Measurements from ENCODE around the gene DDX50. TPM values are rescaled to one million over a fixed set of nuclear protein-coding genes. Genes with fewer than 3 reads are reported as not detected.
"Not testable (repeated sequence)": the region's sequence is repeated elsewhere in the genome, so short reads cannot be mapped to it uniquely, and the experiment has no call there.

DDX50 gene
- total and polyA plus RNA-seq, 2 donors (not counting 3 experiments of a cell fraction or from before 2014, with no cell fraction given), result 14.8 to 28.2 TPM

GRCh38 chr10:68932860-68933259 is 31.7 kb downstream of the DDX50 start:
- H3K4me2 ChIP-seq (ENCODE audit: insufficient read depth, low read length); H3K9ac ChIP-seq (replicated peaks; ENCODE audit: extremely low read depth, insufficient read depth, low read length); H3K79me2 ChIP-seq (ENCODE audit: control insufficient read depth, insufficient read depth, low read length); FAIRE-seq; H3K9me3 ChIP-seq (replicated peaks; ENCODE audit: control insufficient read depth, insufficient read depth, low read length); dilution Hi-C loops (cut with MboI; ENCODE audit: extremely low pct_ligation_motif_present, low sequenced_read_pairs); BruUV-seq (replicated peaks); H3K36me3 ChIP-seq (ENCODE audit: control insufficient read depth in 2 of 2, extremely low read depth in 1 of 2, insufficient read depth in 2 of 2, low read length in 2 of 2); intact Hi-C loops (cut with micrococcal nuclease); H3K27me3 ChIP-seq (ENCODE audit: control insufficient read depth in 2 of 2, insufficient read depth in 2 of 2, low read length in 2 of 2); CTCF ChIA-PET; H3K4me3 ChIP-seq (replicated peaks in 1 of 3; ENCODE audit: insufficient read depth in 1 of 3, low read depth in 1 of 3, low read length in 3 of 3); H4K20me1 ChIP-seq (replicated peaks; ENCODE audit: control insufficient read depth, extremely low read depth, insufficient read depth, low read length); POLR2A ChIA-PET; H3K27ac ChIP-seq (ENCODE audit: insufficient read depth, low read depth, low read length); H3K4me1 ChIP-seq (ENCODE audit: control insufficient read depth, extremely low read depth, insufficient read depth, low read length); H3K9me1 ChIP-seq (replicated peaks; ENCODE audit: control insufficient read depth, extremely low read depth, insufficient read depth, low read length); H2AFZ ChIP-seq (ENCODE audit: low read depth, low read length); DNase-seq (ENCODE audit: low read depth, low spot score): not testable (repeated sequence)

GRCh38 chr10:68934994-68935393 is 33.9 kb downstream of the DDX50 start:
- H3K36me3 ChIP-seq (ENCODE audit: control insufficient read depth in 2 of 2, extremely low read depth in 1 of 2, insufficient read depth in 2 of 2, low read length in 2 of 2), result peaks cover 4% of the 10 kb centered on the region in 2 experiments
- POLR2A ChIA-PET, result no interaction called here
- no peak for DNase-seq (ENCODE audit: low read depth, low spot score)

More at GRCh38 chr10:68934994-68935393, 33.9 kb downstream of the DDX50 start:
- peaks cover 5% of the 10 kb centered on the region for H3K79me2 ChIP-seq (ENCODE audit: control insufficient read depth, insufficient read depth, low read length)
- intact Hi-C loops (cut with micrococcal nuclease) (no loop called here), dilution Hi-C loops (cut with MboI; ENCODE audit: extremely low pct_ligation_motif_present, low sequenced_read_pairs) (no loop called here)
- H3K4me1 ChIP-seq (ENCODE audit: control insufficient read depth, extremely low read depth, insufficient read depth, low read length), result no peaks in the 10 kb centered on the region
- no peaks in the 10 kb centered on the region for H3K27me3 ChIP-seq (ENCODE audit: control insufficient read depth in 2 of 2, insufficient read depth in 2 of 2, low read length in 2 of 2)
- no peak overlapping the region for H2AFZ ChIP-seq (ENCODE audit: low read depth, low read length)
- no peaks in the 10 kb centered on the region for H3K9me1 ChIP-seq (replicated peaks; ENCODE audit: control insufficient read depth, extremely low read depth, insufficient read depth, low read length)
- no peak overlapping the region for H3K9ac ChIP-seq (replicated peaks; ENCODE audit: extremely low read depth, insufficient read depth, low read length)
- H4K20me1 ChIP-seq (replicated peaks; ENCODE audit: control insufficient read depth, extremely low read depth, insufficient read depth, low read length), result no peaks in the 10 kb centered on the region
- TF ChIP-seq FOS (IDR thresholded peaks at IDR 0.05; ENCODE audit: borderline replicate concordance, insufficient read depth, low read length) (no peak), EZH2 (IDR thresholded peaks at IDR 0.05; ENCODE audit: borderline replicate concordance, low read depth, low read length, severe bottlenecking) (no peak), GATA2 (IDR thresholded peaks at IDR 0.05; ENCODE audit: insufficient read depth, insufficient read length, low read depth, low read length) (no peak), POLR2AphosphoS5 (IDR thresholded peaks at IDR 0.05; ENCODE audit: insufficient read depth, low read depth, low read length) (no peak), JUN (IDR thresholded peaks at IDR 0.05; ENCODE audit: borderline replicate concordance, insufficient read depth, insufficient read length, low read depth) (no peak), MYC (IDR thresholded peaks at IDR 0.05; ENCODE audit: low read depth, low read length) (no peak), POLR2A (IDR thresholded peaks at IDR 0.05; ENCODE audit: low read depth, low read length) (no peak), CTCF (IDR thresholded peaks at IDR 0.05; ENCODE audit: extremely low read depth in 1 of 2, insufficient read depth in 1 of 2, low read depth in 1 of 2, low read length in 2 of 2) (no peak)
- TF ChIP-seq, protein P1, sequence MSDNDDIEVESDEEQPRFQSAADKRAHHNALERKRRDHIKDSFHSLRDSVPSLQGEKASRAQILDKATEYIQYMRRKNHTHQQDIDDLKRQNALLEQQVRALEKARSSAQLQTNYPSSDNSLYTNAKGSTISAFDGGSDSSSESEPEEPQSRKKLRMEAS (IDR thresholded peaks at IDR 0.05; ENCODE audit: insufficient read depth, insufficient read length), result no peak
- no peak overlapping the region for H3K4me2 ChIP-seq (ENCODE audit: insufficient read depth, low read length)
- no peak overlapping the region for H3K4me3 ChIP-seq (replicated peaks in 1 of 3; ENCODE audit: insufficient read depth in 1 of 3, low read depth in 1 of 3, low read length in 3 of 3)
- no peak overlapping the region for H3K27ac ChIP-seq (ENCODE audit: insufficient read depth, low read depth, low read length)
- CTCF ChIA-PET, result interaction anchor here (1.0 to 1.3 kb wide), 2 partner anchors 10 to 21 kb away, joined by 4 to 5 read pairs; no protein-coding TSS in a partner anchor
- no peak for FAIRE-seq
- no TSS peak for BruUV-seq (replicated peaks)
- H3K9me3 ChIP-seq (replicated peaks; ENCODE audit: control insufficient read depth, insufficient read depth, low read length), result no peaks in the 10 kb centered on the region
